GM12878 (cell line): ENCODE results near the gene CMAS. TPM values are rescaled to one million over a fixed set of nuclear protein-coding genes. Genes with fewer than 3 reads are reported as not detected.

Experiments
- ATF7 ChIP-seq: fragments of 450-650 bp; IDR thresholded peaks from 2 replicates; pipeline ENCODE4 v1.6.1; 2016; ENCODE audit warnings: low read depth, mild to moderate bottlenecking
- BACH1 ChIP-seq: fragments of 450-650 bp; IDR thresholded peaks from 2 replicates; pipeline ENCODE4 v1.6.1; 2017; ENCODE audit warnings: mild to moderate bottlenecking, borderline replicate concordance
- BHLHE40 ChIP-seq, 2 experiments: fragments of 450-650 bp in 1 of 2; IDR thresholded peaks; 2 replicates each; pipeline ENCODE4 v1.6.1; 2011 to 2017; ENCODE audit warnings: low read depth in 2 of 2, borderline replicate concordance in 1 of 2, improper control_type of control experiment in 1 of 2, low read length in 1 of 2, mild to moderate bottlenecking in 1 of 2
- CBX5 ChIP-seq: sonication (generic); IDR thresholded peaks from 2 replicates; pipeline ENCODE4 v1.6.1; 2016; ENCODE audit warnings: low read depth, moderate library complexity, mild to moderate bottlenecking, inconsistent platforms
- CHD1 ChIP-seq: IDR thresholded peaks from 2 replicates; pipeline ENCODE4 v1.6.1; 2012; ENCODE audit warnings: low read depth, low read length, improper control_type of control experiment
- CHD4 ChIP-seq: fragments of 200-600 bp; sonication (generic); IDR thresholded peaks from 2 replicates; pipeline ENCODE4 v1.6.1; 2016; ENCODE audit warnings: mild to moderate bottlenecking
- EGR1 ChIP-seq, 2 experiments: IDR thresholded peaks; 1 replicate in 1 of 2; 2 replicates in 1 of 2; pipeline ENCODE4 v1.6.1; 2011 to 2012; ENCODE audit warnings: low read depth in 2 of 2, low read length in 2 of 2, borderline replicate concordance in 1 of 2, mild to moderate bottlenecking in 1 of 2, moderate library complexity in 1 of 2
- FOS ChIP-seq: IDR thresholded peaks from 3 replicates; pipeline ENCODE4 v1.6.1; 2011; ENCODE audit warnings: borderline replicate concordance; ENCODE audit not compliant: insufficient read length; ENCODE audit errors: extremely low read depth
- GABPA ChIP-seq: IDR thresholded peaks from 2 replicates; pipeline ENCODE4 v1.6.1; 2014; ENCODE audit warnings: antibody characterized with exemption, low read depth, mild to moderate bottlenecking, inconsistent platforms
- GATAD2B ChIP-seq: fragments of 450-650 bp; conservative IDR thresholded peaks from 2 replicates; pipeline ENCODE4 v1.6.1; 2017; ENCODE audit warnings: low read depth, mild to moderate bottlenecking, moderate library complexity
- HCFC1 ChIP-seq: fragments of 150-350 bp; IDR thresholded peaks from 2 replicates; pipeline ENCODE4 v1.6.1; 2014; ENCODE audit warnings: low read length
- IRF4 ChIP-seq: IDR thresholded peaks from 2 replicates; pipeline ENCODE4 v1.6.1; 2011; ENCODE audit warnings: low read depth, low read length
- MTA2 ChIP-seq: fragments of 450-650 bp; IDR thresholded peaks from 2 replicates; pipeline ENCODE4 v1.6.1; 2016; ENCODE audit warnings: low read depth, mild to moderate bottlenecking, moderate library complexity
- MYC ChIP-seq: IDR thresholded peaks from 2 replicates; pipeline ENCODE4 v1.6.1; 2011; ENCODE audit warnings: mild to moderate bottlenecking, low read length, moderate library complexity, inconsistent platforms; ENCODE audit not compliant: insufficient read depth, insufficient replicate concordance, insufficient read length, severe bottlenecking
- NBN ChIP-seq: fragments of 450-650 bp; IDR thresholded peaks from 2 replicates; pipeline ENCODE4 v1.6.1; 2016
- NFIC ChIP-seq: IDR thresholded peaks from 2 replicates; pipeline ENCODE4 v1.6.1; 2012; ENCODE audit warnings: low read depth, mild to moderate bottlenecking, inconsistent platforms, low read length, moderate library complexity
- NR2C1 ChIP-seq: fragments of 450-650 bp; IDR thresholded peaks from 2 replicates; pipeline ENCODE4 v1.6.1; 2017; ENCODE audit warnings: antibody characterized with exemption, mild to moderate bottlenecking, moderate library complexity
- RB1 ChIP-seq: fragments of 450-650 bp; formaldehyde crosslinking; IDR thresholded peaks from 2 replicates; pipeline ENCODE4 v1.6.1; 2017; ENCODE audit warnings: mild to moderate bottlenecking, borderline replicate concordance
- RBBP5 ChIP-seq: fragments of 200-600 bp; sonication (generic); conservative IDR thresholded peaks from 2 replicates; pipeline ENCODE4 v1.6.1; 2016
- SMAD1 ChIP-seq: fragments of 450-650 bp; IDR thresholded peaks from 2 replicates; pipeline ENCODE4 v1.6.1; 2018; ENCODE audit warnings: mild to moderate bottlenecking, low read depth; ENCODE audit not compliant: partially characterized antibody
- SMAD5 ChIP-seq: IDR thresholded peaks from 2 replicates; pipeline ENCODE4 v1.6.1; 2016; ENCODE audit warnings: antibody characterized with exemption, low read depth
- SPI1 ChIP-seq: IDR thresholded peaks from 2 replicates; pipeline ENCODE4 v1.6.1; 2011; ENCODE audit warnings: low read depth, mild to moderate bottlenecking, low read length, moderate library complexity, borderline replicate concordance; ENCODE audit not compliant: insufficient read depth
- SREBF2 ChIP-seq: IDR thresholded peaks from 2 replicates; pipeline ENCODE4 v1.6.1; 2012; ENCODE audit warnings: mild to moderate bottlenecking, low read length
- polyA plus RNA-seq, 11 experiments: library from polyadenylated mRNA; depleted of rRNA in 4 of 11; unstranded in 6 of 11; stranded (reverse) in 5 of 11; fragments of >200 nt; fragmentation: Nextera tagmentation in 4 of 11; fragmentation: Illumina TruSeq in 1 of 11; extraction: Ambion mirVana in 4 of 11; extraction: Trizol in 1 of 11; gene quantifications; 1 replicate in 1 of 11; 2 replicates in 10 of 11; pipeline versions ENCODE4 v1.2.1 to v1.2.3, GENCODE V29; 2011 to 2016; ENCODE audit warnings: inconsistent platforms in 2 of 11, missing spikeins in 2 of 11, low read depth in 1 of 11
- total RNA-seq, 4 experiments: library from RNA; depleted of rRNA in 3 of 4; stranded (reverse); fragments of >200 nt in 3 of 4; fragmentation: Illumina TruSeq in 1 of 4; extraction: Trizol in 1 of 4; gene quantifications; 2 replicates each; pipeline versions ENCODE4 v1.2.1 to v1.2.3, GENCODE V29; 2013 to 2021
- TF ChIP-seq, protein P1 (sequence below): IDR thresholded peaks from 2 replicates; pipeline ENCODE4 v1.6.1; 2011; ENCODE audit warnings: mild to moderate bottlenecking, low read depth, low read length, moderate library complexity; ENCODE audit not compliant: insufficient replicate concordance
- TF ChIP-seq, protein P2 (sequence below): fragments of 450-650 bp; IDR thresholded peaks from 2 replicates; pipeline ENCODE4 v1.6.1; 2017; ENCODE audit warnings: borderline replicate concordance
- TF ChIP-seq, protein P3 (sequence below): IDR thresholded peaks from 2 replicates; pipeline ENCODE4 v1.6.1; 2012; ENCODE audit warnings: mild to moderate bottlenecking, low read depth, low read length

The CMAS gene
- total and polyA plus RNA-seq, 10 of the 15 experiments (the other 5 are each of a cell fraction or from before 2014, with no cell fraction given): 12.9 to 73.2 (median 30.8) TPM

DNA sequence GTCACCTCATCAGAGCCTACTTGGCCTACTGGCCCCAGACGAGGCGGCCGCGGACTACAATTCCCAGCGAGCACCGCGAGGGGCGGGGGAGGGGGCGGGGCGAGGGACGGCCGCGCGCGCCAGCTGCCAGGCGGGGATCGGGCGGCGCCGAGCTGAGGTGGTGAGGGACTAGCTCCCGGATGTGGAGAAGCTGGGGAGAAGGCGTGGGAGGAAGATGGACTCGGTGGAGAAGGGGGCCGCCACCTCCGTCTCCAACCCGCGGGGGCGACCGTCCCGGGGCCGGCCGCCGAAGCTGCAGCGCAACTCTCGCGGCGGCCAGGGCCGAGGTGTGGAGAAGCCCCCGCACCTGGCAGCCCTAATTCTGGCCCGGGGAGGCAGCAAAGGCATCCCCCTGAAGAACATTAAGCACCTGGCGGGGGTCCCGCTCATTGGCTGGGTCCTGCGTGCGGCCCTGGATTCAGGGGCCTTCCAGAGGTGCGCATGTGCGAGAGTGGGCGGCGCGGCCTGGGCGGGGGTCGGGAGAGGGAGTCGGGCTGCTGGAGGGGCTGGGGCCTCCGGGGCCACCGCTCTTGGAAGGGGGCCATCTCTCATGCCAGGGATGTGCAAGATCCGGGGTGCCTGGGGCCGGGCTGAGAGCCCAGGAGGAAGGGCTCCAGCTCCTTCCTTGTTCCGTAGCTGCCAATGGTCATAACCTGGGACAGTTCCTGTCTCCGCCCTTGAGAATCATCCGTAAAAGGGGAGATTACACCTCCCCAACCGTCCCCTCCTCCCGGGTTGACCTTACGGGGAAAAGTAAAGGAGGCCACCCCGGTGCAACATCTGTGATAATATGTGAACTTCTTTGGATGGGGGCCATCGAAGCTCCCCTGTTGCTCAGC, at the start of gene CMAS (continued):
- TF ChIP-seq, protein P1, sequence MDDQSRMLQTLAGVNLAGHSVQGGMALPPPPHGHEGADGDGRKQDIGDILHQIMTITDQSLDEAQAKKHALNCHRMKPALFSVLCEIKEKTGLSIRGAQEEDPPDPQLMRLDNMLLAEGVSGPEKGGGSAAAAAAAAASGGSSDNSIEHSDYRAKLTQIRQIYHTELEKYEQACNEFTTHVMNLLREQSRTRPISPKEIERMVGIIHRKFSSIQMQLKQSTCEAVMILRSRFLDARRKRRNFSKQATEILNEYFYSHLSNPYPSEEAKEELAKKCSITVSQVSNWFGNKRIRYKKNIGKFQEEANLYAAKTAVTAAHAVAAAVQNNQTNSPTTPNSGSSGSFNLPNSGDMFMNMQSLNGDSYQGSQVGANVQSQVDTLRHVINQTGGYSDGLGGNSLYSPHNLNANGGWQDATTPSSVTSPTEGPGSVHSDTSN: no peak
- peak; percentile 76 for TF ChIP-seq HCFC1
- TF ChIP-seq MTA2: no peak
- no peak for TF ChIP-seq FOS
- no peak for TF ChIP-seq MYC
- TF ChIP-seq NR2C1: no peak
- peak; percentile 20; the same call in 1 of the 2 replicates for TF ChIP-seq SPI1
- TF ChIP-seq, protein P2, sequence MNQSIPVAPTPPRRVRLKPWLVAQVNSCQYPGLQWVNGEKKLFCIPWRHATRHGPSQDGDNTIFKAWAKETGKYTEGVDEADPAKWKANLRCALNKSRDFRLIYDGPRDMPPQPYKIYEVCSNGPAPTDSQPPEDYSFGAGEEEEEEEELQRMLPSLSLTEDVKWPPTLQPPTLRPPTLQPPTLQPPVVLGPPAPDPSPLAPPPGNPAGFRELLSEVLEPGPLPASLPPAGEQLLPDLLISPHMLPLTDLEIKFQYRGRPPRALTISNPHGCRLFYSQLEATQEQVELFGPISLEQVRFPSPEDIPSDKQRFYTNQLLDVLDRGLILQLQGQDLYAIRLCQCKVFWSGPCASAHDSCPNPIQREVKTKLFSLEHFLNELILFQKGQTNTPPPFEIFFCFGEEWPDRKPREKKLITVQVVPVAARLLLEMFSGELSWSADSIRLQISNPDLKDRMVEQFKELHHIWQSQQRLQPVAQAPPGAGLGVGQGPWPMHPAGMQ: no peak
- TF ChIP-seq IRF4: no peak
- TF ChIP-seq RBBP5: no peak
- no peak for TF ChIP-seq GABPA
- peak; percentile 74 for TF ChIP-seq GATAD2B
- TF ChIP-seq CHD1: no peak
- TF ChIP-seq SMAD5: no peak
- no peak for TF ChIP-seq ATF7
- no peak for TF ChIP-seq SREBF2
- TF ChIP-seq CHD4: no peak
- no peak for TF ChIP-seq CBX5
- TF ChIP-seq NBN: 0 out of 2 replicates have a peak, but pooled peaks have one; percentile 32
- TF ChIP-seq NFIC: no peak
- no peak for TF ChIP-seq SMAD1
- TF ChIP-seq BACH1: no peak
- peak in 1 of 2 experiments; percentile 49; a peak in 1 of 4 replicates for TF ChIP-seq BHLHE40 (IDR thresholded peaks at IDR 0.05; ENCODE audit: borderline replicate concordance in 1 of 2, low read depth in 2 of 2, low read length in 1 of 2)
- peak in 1 of 2 experiments; percentile 86; a peak in 2 of 3 replicates for TF ChIP-seq EGR1 (IDR thresholded peaks at IDR 0.05; ENCODE audit: borderline replicate concordance in 1 of 2, low read depth in 2 of 2, low read length in 2 of 2)
- no peak for TF ChIP-seq RB1
- TF ChIP-seq, protein P3, sequence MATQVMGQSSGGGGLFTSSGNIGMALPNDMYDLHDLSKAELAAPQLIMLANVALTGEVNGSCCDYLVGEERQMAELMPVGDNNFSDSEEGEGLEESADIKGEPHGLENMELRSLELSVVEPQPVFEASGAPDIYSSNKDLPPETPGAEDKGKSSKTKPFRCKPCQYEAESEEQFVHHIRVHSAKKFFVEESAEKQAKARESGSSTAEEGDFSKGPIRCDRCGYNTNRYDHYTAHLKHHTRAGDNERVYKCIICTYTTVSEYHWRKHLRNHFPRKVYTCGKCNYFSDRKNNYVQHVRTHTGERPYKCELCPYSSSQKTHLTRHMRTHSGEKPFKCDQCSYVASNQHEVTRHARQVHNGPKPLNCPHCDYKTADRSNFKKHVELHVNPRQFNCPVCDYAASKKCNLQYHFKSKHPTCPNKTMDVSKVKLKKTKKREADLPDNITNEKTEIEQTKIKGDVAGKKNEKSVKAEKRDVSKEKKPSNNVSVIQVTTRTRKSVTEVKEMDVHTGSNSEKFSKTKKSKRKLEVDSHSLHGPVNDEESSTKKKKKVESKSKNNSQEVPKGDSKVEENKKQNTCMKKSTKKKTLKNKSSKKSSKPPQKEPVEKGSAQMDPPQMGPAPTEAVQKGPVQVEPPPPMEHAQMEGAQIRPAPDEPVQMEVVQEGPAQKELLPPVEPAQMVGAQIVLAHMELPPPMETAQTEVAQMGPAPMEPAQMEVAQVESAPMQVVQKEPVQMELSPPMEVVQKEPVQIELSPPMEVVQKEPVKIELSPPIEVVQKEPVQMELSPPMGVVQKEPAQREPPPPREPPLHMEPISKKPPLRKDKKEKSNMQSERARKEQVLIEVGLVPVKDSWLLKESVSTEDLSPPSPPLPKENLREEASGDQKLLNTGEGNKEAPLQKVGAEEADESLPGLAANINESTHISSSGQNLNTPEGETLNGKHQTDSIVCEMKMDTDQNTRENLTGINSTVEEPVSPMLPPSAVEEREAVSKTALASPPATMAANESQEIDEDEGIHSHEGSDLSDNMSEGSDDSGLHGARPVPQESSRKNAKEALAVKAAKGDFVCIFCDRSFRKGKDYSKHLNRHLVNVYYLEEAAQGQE: peak; percentile 74
